GM10266 (cell line): ENCODE results near the gene LRRC26.
A peak's percentile ranks its signal among the peaks of the same experiment; 100 is the strongest.

Source experiments
- DNase-seq: peaks from one replicate; pipeline ENCODE4 v3.0.0; 2012; ENCODE audit errors: extremely low spot score
- TF ChIP-seq, protein P1 (sequence below): IDR thresholded peaks from 2 replicates; pipeline ENCODE4 v1.5.1; 2012; ENCODE audit warnings: mild to moderate bottlenecking, low read depth; ENCODE audit not compliant: control insufficient read depth, insufficient read depth; ENCODE audit errors: missing control alignments

The LRRC26 gene

DNA sequence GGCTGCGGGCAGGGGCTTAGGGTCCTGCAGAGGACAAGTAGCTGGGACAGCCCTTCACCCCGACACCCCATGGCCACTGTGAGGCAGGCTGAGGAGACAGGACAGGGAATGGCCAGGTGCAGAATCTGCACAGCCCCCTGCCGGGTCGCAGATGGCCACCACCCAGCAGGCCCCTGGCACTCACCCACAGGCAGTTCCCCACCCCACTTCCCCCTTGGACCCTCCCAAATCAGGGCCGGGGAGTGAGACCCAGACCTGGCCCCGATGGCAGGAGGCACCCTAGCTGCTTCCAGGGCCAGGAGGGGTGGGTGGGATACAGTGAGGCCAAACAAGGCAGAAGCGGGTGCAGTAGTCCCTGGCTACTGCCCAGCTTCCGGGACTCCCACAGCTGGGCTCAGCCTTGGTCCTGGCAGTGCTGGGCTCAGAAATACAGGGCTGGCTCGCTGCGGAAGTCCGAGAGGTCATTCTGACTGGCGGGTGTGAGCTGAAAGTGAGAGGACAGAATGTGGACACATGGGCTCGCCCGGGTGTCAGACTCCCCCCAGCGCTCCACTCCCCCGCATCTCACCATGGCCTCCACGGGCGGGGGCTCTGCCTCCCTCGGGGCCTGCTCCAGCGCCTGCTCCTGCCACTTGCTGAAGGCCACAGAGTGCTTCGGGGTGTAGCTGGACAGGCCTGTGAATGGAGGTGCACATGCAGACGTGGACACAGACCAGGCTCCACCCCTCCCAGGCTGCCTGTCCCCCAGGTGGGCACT lies 22.0 kb upstream of the LRRC26 start:
- TF ChIP-seq, protein P1, sequence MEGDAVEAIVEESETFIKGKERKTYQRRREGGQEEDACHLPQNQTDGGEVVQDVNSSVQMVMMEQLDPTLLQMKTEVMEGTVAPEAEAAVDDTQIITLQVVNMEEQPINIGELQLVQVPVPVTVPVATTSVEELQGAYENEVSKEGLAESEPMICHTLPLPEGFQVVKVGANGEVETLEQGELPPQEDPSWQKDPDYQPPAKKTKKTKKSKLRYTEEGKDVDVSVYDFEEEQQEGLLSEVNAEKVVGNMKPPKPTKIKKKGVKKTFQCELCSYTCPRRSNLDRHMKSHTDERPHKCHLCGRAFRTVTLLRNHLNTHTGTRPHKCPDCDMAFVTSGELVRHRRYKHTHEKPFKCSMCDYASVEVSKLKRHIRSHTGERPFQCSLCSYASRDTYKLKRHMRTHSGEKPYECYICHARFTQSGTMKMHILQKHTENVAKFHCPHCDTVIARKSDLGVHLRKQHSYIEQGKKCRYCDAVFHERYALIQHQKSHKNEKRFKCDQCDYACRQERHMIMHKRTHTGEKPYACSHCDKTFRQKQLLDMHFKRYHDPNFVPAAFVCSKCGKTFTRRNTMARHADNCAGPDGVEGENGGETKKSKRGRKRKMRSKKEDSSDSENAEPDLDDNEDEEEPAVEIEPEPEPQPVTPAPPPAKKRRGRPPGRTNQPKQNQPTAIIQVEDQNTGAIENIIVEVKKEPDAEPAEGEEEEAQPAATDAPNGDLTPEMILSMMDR, result no peak
- DNase-seq, result no peak

DNA sequence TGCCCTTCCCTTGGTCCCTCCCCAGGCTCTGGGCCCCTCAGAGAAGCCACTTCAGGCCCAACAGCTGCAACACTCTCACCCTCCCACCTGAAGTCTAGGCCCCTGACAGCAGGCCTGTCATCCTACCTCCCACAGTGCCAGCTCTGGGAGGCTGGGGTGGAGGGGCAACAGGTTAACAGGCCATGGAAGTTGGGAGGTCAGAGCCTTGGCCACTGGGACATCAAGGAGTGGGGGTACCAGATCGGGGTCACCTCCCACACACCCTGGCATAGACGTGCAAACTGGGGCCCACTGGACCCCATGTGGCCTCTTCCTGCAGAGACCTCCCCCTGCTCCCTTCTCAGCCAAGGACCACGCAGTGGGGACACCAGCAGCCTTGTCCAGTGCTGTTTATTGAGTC lies 21.4 kb upstream of the LRRC26 start:
- TF ChIP-seq, protein P1, result no peak
- no peak for DNase-seq

DNA sequence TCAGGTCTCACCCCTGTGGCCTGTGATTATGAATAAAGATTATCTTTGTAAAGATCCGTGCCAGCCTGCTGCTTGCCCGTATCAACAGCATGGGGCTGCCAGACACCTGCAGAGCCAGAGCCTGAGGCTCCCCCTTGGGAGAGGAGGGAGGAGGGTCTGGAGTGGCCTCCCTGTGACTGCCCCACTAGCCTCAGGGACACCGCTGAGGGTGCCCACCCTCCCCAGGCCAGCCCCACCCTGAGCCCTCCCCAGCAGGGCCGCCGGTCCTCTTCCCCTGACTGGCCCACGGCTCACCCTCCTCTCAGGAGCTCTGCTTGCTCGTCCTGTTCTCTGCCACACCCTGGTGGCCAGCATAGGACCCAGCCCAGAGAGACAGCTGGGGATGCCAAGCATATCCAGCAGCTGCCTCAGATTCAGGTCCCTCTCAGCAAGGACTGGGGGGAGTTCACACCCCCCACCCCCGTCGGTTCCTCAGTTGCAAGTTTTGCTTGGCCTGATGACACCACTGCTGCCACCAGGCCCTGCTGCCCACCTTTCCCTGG lies 20.5 kb upstream of the LRRC26 start:
- DNase-seq, result no peak
- TF ChIP-seq, protein P1, result no peak

DNA sequence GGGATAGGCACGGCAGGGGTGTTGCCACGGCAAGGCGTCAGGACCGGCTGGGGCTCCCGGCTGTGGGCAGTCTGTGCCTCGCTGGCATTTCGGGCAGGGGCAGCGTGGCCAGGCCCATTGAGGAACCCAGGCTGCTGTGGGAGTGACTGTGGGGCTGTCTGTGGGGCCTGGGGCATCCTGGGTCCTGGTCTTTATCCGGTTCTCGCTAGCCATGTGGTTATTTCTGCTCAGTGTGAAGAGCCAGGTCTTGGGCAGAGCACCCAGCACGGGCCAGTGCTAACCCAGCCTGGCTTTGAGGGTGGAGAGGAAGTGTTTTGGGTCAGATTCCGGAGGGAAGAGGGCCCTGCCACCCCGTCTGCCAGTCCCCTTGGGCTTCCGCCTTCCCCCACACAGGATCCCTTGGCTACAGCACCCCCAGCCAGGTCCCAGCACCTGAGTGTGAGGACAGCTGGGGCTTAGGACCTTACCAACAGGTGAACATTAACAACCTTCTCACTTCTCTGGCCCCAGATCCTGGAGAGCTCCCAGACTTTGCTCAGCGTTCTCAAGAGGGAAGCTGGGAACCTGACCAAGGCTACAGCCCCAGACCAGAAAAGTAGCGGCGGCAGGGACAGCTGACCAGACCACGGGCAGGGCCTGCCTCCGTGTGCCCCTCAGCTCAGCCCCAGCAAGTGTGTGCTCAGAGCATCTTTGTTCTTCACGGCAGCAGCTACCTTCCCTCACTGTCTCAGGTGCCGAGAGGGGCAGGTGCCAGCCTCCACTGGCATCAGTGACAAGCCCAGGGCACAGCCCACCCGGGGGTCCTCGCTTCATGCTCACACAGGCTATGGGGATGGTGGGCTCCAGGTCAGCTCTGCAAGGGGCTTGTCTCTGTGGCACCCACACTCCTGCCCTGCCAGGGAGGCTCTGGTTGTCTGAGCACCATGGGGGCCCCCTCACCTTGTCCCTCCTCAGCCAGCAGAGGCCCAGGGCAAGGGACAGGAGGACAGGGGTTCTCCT lies 19.7 kb upstream of the LRRC26 start:
- TF ChIP-seq, protein P1, result no peak
- DNase-seq, result no peak

DNA sequence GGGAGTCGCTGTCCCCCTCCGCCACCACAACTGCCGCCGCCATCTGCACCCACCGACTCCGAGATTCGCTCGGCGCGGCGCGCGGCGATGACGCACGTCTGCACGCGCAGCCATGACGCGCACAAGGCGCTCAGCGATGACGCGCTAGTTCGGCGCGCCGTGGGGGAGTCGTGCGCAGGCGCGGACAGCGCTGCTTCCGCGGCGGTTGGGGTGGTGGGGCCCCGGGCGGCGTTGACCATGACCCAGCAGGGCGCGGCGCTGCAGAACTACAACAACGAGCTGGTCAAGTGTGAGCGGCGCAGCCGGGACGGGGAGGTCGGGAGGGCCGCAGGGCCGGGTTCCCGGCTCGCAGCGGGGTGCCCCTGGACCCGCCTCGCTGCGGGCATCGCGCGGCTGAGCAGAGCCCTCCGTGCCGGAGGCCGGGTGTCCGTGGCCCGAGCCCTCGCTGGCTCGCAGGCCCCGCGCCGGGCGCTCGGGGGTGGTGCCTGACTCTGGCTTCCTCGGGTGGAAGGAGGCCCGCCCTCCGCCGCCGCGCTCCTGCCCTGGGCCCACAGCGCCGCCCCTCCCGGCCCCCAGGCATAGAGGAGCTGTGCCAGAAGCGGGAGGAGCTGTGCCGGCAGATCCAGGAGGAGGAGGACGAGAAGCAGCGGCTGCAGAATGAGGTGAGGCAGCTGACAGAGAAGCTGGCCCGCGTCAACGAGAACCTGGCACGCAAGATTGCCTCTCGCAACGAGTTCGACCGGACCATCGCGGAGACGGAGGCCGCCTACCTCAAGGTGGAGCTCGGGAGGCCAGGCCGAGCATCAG lies 18.8 kb upstream of the LRRC26 start, which contains the start of the genes ANAPC2 and SSNA1:
Gene ANAPC2, minus strand, starts transcription at position 71 of the 807 bp plus-strand sequence. Its CDS starts 28 bp downstream, at position 43.
Gene SSNA1, plus strand, starts transcription at position 187 of the 807 bp plus-strand sequence. Its CDS starts 51 bp downstream, at position 238.
- TF ChIP-seq, protein P1, result peak; percentile 59
- DNase-seq, result peak; percentile 98

DNA sequence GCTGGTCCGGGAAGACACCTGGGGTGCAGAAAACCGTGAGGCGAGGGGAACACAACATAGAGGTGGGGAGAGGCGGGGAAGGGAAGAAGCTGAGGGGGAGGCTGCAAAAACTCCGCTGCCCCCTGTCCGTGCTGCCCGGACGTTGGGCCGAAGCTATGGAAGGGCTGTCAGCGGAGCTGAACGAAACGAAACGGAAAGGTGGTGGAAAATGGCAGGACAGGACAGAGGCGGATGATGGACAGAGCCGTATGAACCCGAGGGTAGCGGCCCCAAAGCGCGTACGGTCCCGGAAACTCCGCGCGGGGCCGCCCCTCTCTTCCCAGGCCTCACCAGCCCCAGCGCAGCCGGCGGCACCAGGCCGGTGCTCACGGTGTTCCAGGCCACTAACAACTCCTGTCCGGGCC lies 18.2 kb upstream of the LRRC26 start:
- no peak for DNase-seq
- TF ChIP-seq, protein P1, result no peak
